Stomach (tissue), 4 donors: ENCODE measurements around the gene F12.

Experiments used
- CTCF ChIP-seq, 7 experiments: fragments of 450-650 bp in 4 of 7; fragments of 200-600 bp in 3 of 7; sonication (generic) in 3 of 7; IDR thresholded peaks; one replicate each; pipeline ENCODE4 v1.5.1; 2016 to 2019; ENCODE audit warnings: antibody characterized with exemption in 7 of 7, control low read depth in 2 of 7, mild to moderate bottlenecking in 1 of 7
- EP300 ChIP-seq: sonication (generic); formaldehyde crosslinking; IDR thresholded peaks from one replicate; pipeline ENCODE4 v1.6.1; 2017; ENCODE audit warnings: antibody characterized with exemption
- POLR2AphosphoS5 ChIP-seq, 3 donors: sonication (generic); formaldehyde crosslinking; IDR thresholded peaks; one replicate each; pipeline ENCODE4 v1.6.1; 2016; ENCODE audit warnings: antibody characterized with exemption in 3 of 3

- TF ChIP-seq EP300 (no peak), CTCF (IDR thresholded peaks at IDR 0.05) (no peak), POLR2AphosphoS5 (IDR thresholded peaks at IDR 0.05) (peak in 1 of 3 donors; percentile 17)
Measured at GRCh38 chr5:177446200-177447065, 37.1 kb upstream of the F12 start, which contains the start of gene PRR7.
